ENCODE measurements around the gene ETS1. TPM values are rescaled to one million over a fixed set of nuclear protein-coding genes. Genes with fewer than 3 reads are reported as not detected.

The ETS1 gene
- total RNA-seq, 1 experiment from 2014 or later, result 29.9 TPM

GRCh38 chr11:128479144-128479543 lies 108.2 kb downstream of the ETS1 start:
- Histone ChIP-seq H3K79me2 (ENCODE audit: insufficient read depth, low read length) (no peaks in the 10 kb centered on the region), H3K23me2 (ENCODE audit: insufficient read length, low read depth, low read length, poor library complexity, severe bottlenecking) (no peaks in the 10 kb centered on the region)

More at GRCh38 chr11:128479144-128479543, 108.2 kb downstream of the ETS1 start:
- no peak overlapping the region for H4K5ac ChIP-seq (ENCODE audit: insufficient read length, low read depth, low read length)
- H3K56ac ChIP-seq (ENCODE audit: insufficient read length, low read depth, low read length), result no peak overlapping the region
- H3K4ac ChIP-seq (ENCODE audit: low read depth, low read length), result no peak overlapping the region
- H2BK20ac ChIP-seq (ENCODE audit: low read depth, low read length, poor library complexity, severe bottlenecking), result no peak overlapping the region
- H3K9me3 ChIP-seq (ENCODE audit: control insufficient read depth, low read depth, low read length), result no peaks in the 10 kb centered on the region
- no peak overlapping the region for H3K18ac ChIP-seq (ENCODE audit: insufficient read length, low read depth, low read length)
- DNase-seq, result no peak
- H3T11ph ChIP-seq (ENCODE audit: low read length), result no peak overlapping the region
- H4K8ac ChIP-seq (replicated peaks; ENCODE audit: insufficient read length, low read depth, low read length), result no peak overlapping the region
- H2BK120ac ChIP-seq (ENCODE audit: low read depth, low read length, poor library complexity, severe bottlenecking), result no peak overlapping the region
- Mint-ChIP-seq H3K27ac (no peak overlapping the region), H3K36me3 (ENCODE audit: insufficient read depth in 1 of 3, low read depth in 3 of 3) (peaks cover 0 to 25% (median 7%) of the 10 kb centered on the region in 3 experiments; a peak in 4 of 7 replicates), H3K9me3 (no peaks in the 10 kb centered on the region), H3K27me3 (ENCODE audit: low read depth) (no peaks in the 10 kb centered on the region), H3K4me3 (no peak overlapping the region), H3K4me1 (peaks cover 5 to 10% of the 10 kb centered on the region in 2 experiments)
- H3K4me2 ChIP-seq (ENCODE audit: insufficient read depth, insufficient read length, low read length), result no peak overlapping the region
- H2BK15ac ChIP-seq (ENCODE audit: low read depth, low read length), result no peak overlapping the region
- no peak overlapping the region for H3K14ac ChIP-seq (ENCODE audit: insufficient read depth, low read length)
- no peak overlapping the region for H2AFZ ChIP-seq (ENCODE audit: low read length)
- no peak overlapping the region for H4K91ac ChIP-seq (ENCODE audit: insufficient read length, low read depth, low read length)
- no peak overlapping the region for H3K27ac ChIP-seq (ENCODE audit: insufficient read length, low read depth, low read length)
- TF ChIP-seq CTCF (conservative IDR thresholded peaks at IDR 0.05), result no peak
- H4K20me1 ChIP-seq (ENCODE audit: control insufficient read depth, insufficient read depth, insufficient read length), result no peaks in the 10 kb centered on the region
- H2BK12ac ChIP-seq (ENCODE audit: insufficient read length, low read depth, low read length), result no peak overlapping the region
- H2BK5ac ChIP-seq (ENCODE audit: insufficient read length, low read length), result no peak overlapping the region
- no peak overlapping the region for H3K23ac ChIP-seq (ENCODE audit: insufficient read length, low read depth, low read length)
- H3K9ac ChIP-seq (ENCODE audit: extremely low read depth, insufficient read length, low read length), result no peak overlapping the region
- no peaks in the 10 kb centered on the region for H3K79me1 ChIP-seq (ENCODE audit: insufficient read depth, low read depth, low read length, poor library complexity, severe bottlenecking)
- no peaks in the 10 kb centered on the region for H3K27me3 ChIP-seq (ENCODE audit: insufficient read depth, low read length)
- no peaks in the 10 kb centered on the region for H3K4me1 ChIP-seq (ENCODE audit: insufficient read depth, low read length)
- H2AK5ac ChIP-seq (ENCODE audit: insufficient read length, low read length), result no peak overlapping the region

All from H9 (cell line).